Hepatocyte (in vitro differentiated cells): Measurements from ENCODE around the gene LELP1. TPM values are rescaled to one million over a fixed set of nuclear protein-coding genes. Genes with fewer than 3 reads are reported as not detected.
"Not testable (repeated sequence)": the region's sequence is repeated elsewhere in the genome, so short reads cannot be mapped to it uniquely, and the experiment has no call there.

Experiments
- DNase-seq: peaks from one replicate; pipeline ENCODE4 v3.0.0-alpha.2; 2016; ENCODE audit warnings: low spot score
- H2AFZ ChIP-seq: fragments of 200-600 bp; sonication (generic); 2 replicates; pipeline ENCODE4 v1.6.0; 2016; ENCODE audit warnings: antibody characterized with exemption, mild to moderate bottlenecking
- H3K27ac ChIP-seq: fragments of 200-600 bp; sonication (generic); 2 replicates; pipeline ENCODE4 v1.5.1; 2016; ENCODE audit warnings: mild to moderate bottlenecking
- H3K27me3 ChIP-seq: fragments of 200-600 bp; sonication (generic); 2 replicates; pipeline ENCODE4 v1.6.1; 2016
- H3K36me3 ChIP-seq: fragments of 200-600 bp; sonication (generic); replicated peaks from 2 replicates; pipeline ENCODE4 v1.5.1; 2016; ENCODE audit warnings: low read depth; ENCODE audit not compliant: insufficient read depth
- H3K4me1 ChIP-seq: fragments of 200-600 bp; sonication (generic); 2 replicates; pipeline ENCODE4 v1.5.1; 2016; ENCODE audit warnings: mild to moderate bottlenecking, moderate library complexity; ENCODE audit not compliant: insufficient read depth
- H3K4me2 ChIP-seq: fragments of 200-600 bp; sonication (generic); 2 replicates; pipeline ENCODE4 v1.6.0; 2016
- H3K4me3 ChIP-seq: fragments of 200-600 bp; sonication (generic); 2 replicates; pipeline ENCODE4 v1.5.1; 2016; ENCODE audit warnings: mild to moderate bottlenecking
- H3K79me2 ChIP-seq: fragments of 200-600 bp; sonication (generic); 2 replicates; pipeline ENCODE4 v1.6.0; 2017; ENCODE audit warnings: mild to moderate bottlenecking
- H3K9me2 ChIP-seq: fragments of 200-600 bp; sonication (generic); replicated peaks from 2 replicates; pipeline ENCODE4 v1.6.0; 2017; ENCODE audit warnings: mild to moderate bottlenecking; ENCODE audit not compliant: insufficient read depth
- H3K9me3 ChIP-seq: fragments of 200-600 bp; sonication (generic); 2 replicates; pipeline ENCODE4 v1.5.1; 2016; ENCODE audit warnings: low read depth, mild to moderate bottlenecking
- H4K20me1 ChIP-seq: fragments of 200-600 bp; sonication (generic); 2 replicates; pipeline ENCODE4 v1.6.0; 2016; ENCODE audit warnings: mild to moderate bottlenecking; ENCODE audit not compliant: insufficient read depth, poor library complexity, severe bottlenecking
- CTCF ChIP-seq: fragments of 200-600 bp; sonication (generic); IDR thresholded peaks from 2 replicates; pipeline ENCODE4 v1.5.1; 2016; ENCODE audit warnings: antibody characterized with exemption, mild to moderate bottlenecking; ENCODE audit not compliant: poor library complexity
- EZH2 ChIP-seq: fragments of 200-600 bp; sonication (generic); IDR thresholded peaks from 2 replicates; pipeline ENCODE4 v1.6.1; 2016; ENCODE audit warnings: antibody characterized with exemption, mild to moderate bottlenecking, borderline replicate concordance
- EZH2phosphoT487 ChIP-seq: fragments of 200-600 bp; sonication (generic); IDR thresholded peaks from one replicate; pipeline ENCODE4 v1.6.1; 2018; ENCODE audit warnings: antibody characterized with exemption, mild to moderate bottlenecking, low read depth, moderate library complexity; ENCODE audit not compliant: unreplicated experiment, severe bottlenecking
- WGBS: methylation state at CpG from one replicate; pipeline ENCODE4 v1.1.6; 2016; ENCODE audit warnings: low lambda C conversion rate; ENCODE audit errors: missing lambda C conversion rate; 5-methylcytosine and 5-hydroxymethylcytosine counted together
- polyA plus RNA-seq: library from polyadenylated mRNA; unstranded; fragments of >200 nt; fragmentation: Nextera tagmentation; extraction: Ambion mirVana; gene quantifications from 2 replicates; pipeline ENCODE4 v1.2.1, GENCODE V29; 2016
- total RNA-seq: library from RNA; depleted of rRNA; stranded (reverse); fragments of >200 nt; gene quantifications from 2 replicates; pipeline ENCODE4 v1.2.3, GENCODE V29; 2014

LELP1 gene
- total and polyA plus RNA-seq, 2 experiments from 2014 or later: not detected

GRCh38 chr1:153229076-153229829 is 26.0 kb downstream of the LELP1 start:
- not testable (repeated sequence) for H3K27me3 ChIP-seq, H2AFZ ChIP-seq, DNase-seq, H3K4me1 ChIP-seq, H4K20me1 ChIP-seq, H3K4me3 ChIP-seq, H3K27ac ChIP-seq, H3K4me2 ChIP-seq, H3K79me2 ChIP-seq, H3K9me2 ChIP-seq, H3K9me3 ChIP-seq, H3K36me3 ChIP-seq
- 50% methylated on average over 12 of the region's 12 CpGs for WGBS
- TF ChIP-seq CTCF: peak; percentile 11

GRCh38 chr1:153231363-153231762 is 28.1 kb downstream of the LELP1 start:
- Histone ChIP-seq H4K20me1 (no peaks in the 10 kb centered on the region), H3K79me2 (no peaks in the 10 kb centered on the region), H3K27ac (no peak overlapping the region), H3K4me1 (no peaks in the 10 kb centered on the region), H2AFZ (no peak overlapping the region), H3K9me3 (no peaks in the 10 kb centered on the region), H3K9me2 (no peaks in the 10 kb centered on the region), H3K4me3 (no peak overlapping the region), H3K4me2 (no peak overlapping the region), H3K27me3 (no peaks in the 10 kb centered on the region), H3K36me3 (no peaks in the 10 kb centered on the region)
- WGBS: 65% methylated on average over 4 of the region's 4 CpGs
- no peak for TF ChIP-seq EZH2phosphoT487
- no peak for TF ChIP-seq CTCF
- TF ChIP-seq EZH2: no peak
- no peak for DNase-seq

- Histone ChIP-seq H2AFZ (no peak overlapping the region), H3K27ac (no peak overlapping the region), H3K9me3 (no peaks in the 10 kb centered on the region), H3K4me2 (no peak overlapping the region), H3K9me2 (no peaks in the 10 kb centered on the region), H4K20me1 (no peaks in the 10 kb centered on the region), H3K4me1 (no peaks in the 10 kb centered on the region), H3K27me3 (no peaks in the 10 kb centered on the region), H3K4me3 (no peak overlapping the region), H3K36me3 (no peaks in the 10 kb centered on the region), H3K79me2 (no peaks in the 10 kb centered on the region)
- no peak for DNase-seq
- WGBS: 43% methylated on average over 2 of the region's 2 CpGs
- TF ChIP-seq EZH2phosphoT487 (no peak), EZH2 (no peak), CTCF (no peak)
Measured at GRCh38 chr1:153231785-153232184, 28.6 kb downstream of the LELP1 start.
